GM12878 (cell line): ENCODE results near the gene HRNR. TPM values are rescaled to one million over a fixed set of nuclear protein-coding genes. Genes with fewer than 3 reads are reported as not detected.
A peak's percentile ranks its signal among the peaks of the same experiment; 100 is the strongest.
"Not testable (repeated sequence)": the region's sequence is repeated elsewhere in the genome, so short reads cannot be mapped to it uniquely, and the experiment has no call there.

Source experiments
- ATAC-seq: fragments of 200-7000 bp; cut with Tn5 transposase; 3 replicates; pipeline ENCODE4 v1.9.1; 2020; ENCODE audit warnings: mild to moderate bottlenecking, moderate library complexity
- BruUV-seq: library from RNA; stranded (reverse); fragments of 400-500 nt; replicated peaks from 2 replicates; lab custom pipeline; 2021; lab: Mats Ljungman, UMichigan
- CTCF ChIA-PET: fragments of 300-600 bp; sonication (Branson Sonifier 250); formaldehyde crosslinking; extraction: SDS; loops from one replicate; lab custom pipeline; 2021; ENCODE audit warnings: inconsistent platforms; lab: Yijun Ruan, JAX
- POLR2A ChIA-PET: fragments of 350-600 bp; formaldehyde crosslinking; extraction: SDS; loops from one replicate; lab custom pipeline; 2021; ENCODE audit warnings: inconsistent platforms; lab: Charles Lee
- RAD21 ChIA-PET: fragments of 300-600 bp; sonication (Branson Sonifier 250); formaldehyde crosslinking; loops from one replicate; lab custom pipeline; 2023; ENCODE audit warnings: antibody characterized with exemption; ENCODE audit not compliant: unreplicated experiment; lab: Charles Lee
- SMC1A ChIA-PET: fragments of 300-600 bp; sonication (Branson Sonifier 250); formaldehyde crosslinking; loops from one replicate; lab custom pipeline; 2023; ENCODE audit not compliant: unreplicated experiment, uncharacterized antibody; lab: Charles Lee
- DNase-seq: peaks from one replicate; pipeline ENCODE4 v3.0.0-alpha.2; 2011; ENCODE audit warnings: low read depth, low spot score
- FAIRE-seq: peaks from 3 replicates; lab custom pipeline; 2011; peaks lifted over from hg19 to GRCh38; lab: Jason Lieb, UNC
- H2AFZ ChIP-seq: 2 replicates; pipeline ENCODE4 v1.6.0; 2011; ENCODE audit warnings: low read depth, low read length, control low read depth; ENCODE audit not compliant: control insufficient read depth
- H3K27ac ChIP-seq: 2 replicates; pipeline ENCODE4 v1.5.1; 2011; ENCODE audit warnings: control low read depth; ENCODE audit not compliant: control insufficient read depth, insufficient read depth
- H3K27me3 ChIP-seq, 2 experiments: replicated peaks in 1 of 2; 2 replicates each; pipeline versions ENCODE4 v1.6.0 to v1.6.1; 2011; ENCODE audit warnings: low read length in 1 of 2; ENCODE audit not compliant: control insufficient read depth in 2 of 2, insufficient read depth in 2 of 2
- H3K36me3 ChIP-seq, 2 experiments: 2 replicates each; pipeline ENCODE4 v1.5.1; 2011; ENCODE audit warnings: low read length in 1 of 2; ENCODE audit not compliant: control insufficient read depth in 2 of 2, insufficient read depth in 2 of 2
- H3K4me1 ChIP-seq: 2 replicates; pipeline ENCODE4 v1.6.1; 2011; ENCODE audit warnings: mild to moderate bottlenecking, low read length, moderate library complexity, mixed read lengths; ENCODE audit not compliant: control insufficient read depth, insufficient read depth
- H3K4me2 ChIP-seq: 2 replicates; pipeline ENCODE4 v1.6.0; 2011; ENCODE audit warnings: control low read depth; ENCODE audit not compliant: control insufficient read depth, insufficient read depth
- H3K4me3 ChIP-seq: fragments of 200-600 bp; sonication (generic); 2 replicates; pipeline ENCODE4 v1.5.1; 2016
- H3K79me2 ChIP-seq: 2 replicates; pipeline ENCODE4 v1.6.0; 2011; ENCODE audit warnings: low read length; ENCODE audit not compliant: control insufficient read depth, insufficient read depth
- H3K9ac ChIP-seq: 2 replicates; pipeline ENCODE4 v1.8.0; 2011; ENCODE audit warnings: low read length, control low read depth, mixed read lengths; ENCODE audit not compliant: control insufficient read depth, insufficient read depth
- H3K9me3 ChIP-seq: replicated peaks from 3 replicates; pipeline ENCODE4 v1.5.1; 2011; ENCODE audit warnings: mild to moderate bottlenecking, low read length; ENCODE audit not compliant: control insufficient read depth, insufficient read depth
- H4K20me1 ChIP-seq: 2 replicates; pipeline ENCODE4 v1.6.0; 2011; ENCODE audit not compliant: control insufficient read depth, insufficient read depth
- SPI1 ChIP-seq: IDR thresholded peaks from 2 replicates; pipeline ENCODE4 v1.6.1; 2011; ENCODE audit warnings: low read depth, mild to moderate bottlenecking, low read length, moderate library complexity, borderline replicate concordance; ENCODE audit not compliant: insufficient read depth
- ZSCAN29 ChIP-seq: fragments of 450-650 bp; IDR thresholded peaks from 2 replicates; pipeline ENCODE4 v1.6.1; 2017; ENCODE audit warnings: mild to moderate bottlenecking, moderate library complexity
- WGBS: methylation state at CpG from one replicate; pipeline ENCODE4 v1.1.6; 2016; ENCODE audit warnings: low lambda C conversion rate; ENCODE audit not compliant: insufficient replicate concordance, insufficient coverage; ENCODE audit errors: missing lambda C conversion rate; 5-methylcytosine and 5-hydroxymethylcytosine counted together
- in situ Hi-C: fragments of 300-500 bp; cut with MboI; formaldehyde crosslinking; loops from 9 replicates; pipeline ENCODE4 v1.14.3; 2018; ENCODE audit warnings: mixed read lengths
- intact Hi-C: fragments of 100-400 bp; cut with micrococcal nuclease; formaldehyde crosslinking; loops from one replicate; pipeline ENCODE4 v1.14.2; 2022; ENCODE audit not compliant: unreplicated experiment
- polyA plus RNA-seq, 11 experiments: library from polyadenylated mRNA; depleted of rRNA in 4 of 11; unstranded in 6 of 11; stranded (reverse) in 5 of 11; fragments of >200 nt; fragmentation: Nextera tagmentation in 4 of 11; fragmentation: Illumina TruSeq in 1 of 11; extraction: Ambion mirVana in 4 of 11; extraction: Trizol in 1 of 11; gene quantifications; 1 replicate in 1 of 11; 2 replicates in 10 of 11; pipeline versions ENCODE4 v1.2.1 to v1.2.3, GENCODE V29; 2011 to 2016; ENCODE audit warnings: inconsistent platforms in 2 of 11, missing spikeins in 2 of 11, low read depth in 1 of 11
- total RNA-seq, 4 experiments: library from RNA; depleted of rRNA in 3 of 4; stranded (reverse); fragments of >200 nt in 3 of 4; fragmentation: Illumina TruSeq in 1 of 4; extraction: Trizol in 1 of 4; gene quantifications; 2 replicates each; pipeline versions ENCODE4 v1.2.1 to v1.2.3, GENCODE V29; 2013 to 2021

HRNR gene
- total and polyA plus RNA-seq, 10 of the 15 experiments (the other 5 are each of a cell fraction or from before 2014, with no cell fraction given), result not detected

DNA sequence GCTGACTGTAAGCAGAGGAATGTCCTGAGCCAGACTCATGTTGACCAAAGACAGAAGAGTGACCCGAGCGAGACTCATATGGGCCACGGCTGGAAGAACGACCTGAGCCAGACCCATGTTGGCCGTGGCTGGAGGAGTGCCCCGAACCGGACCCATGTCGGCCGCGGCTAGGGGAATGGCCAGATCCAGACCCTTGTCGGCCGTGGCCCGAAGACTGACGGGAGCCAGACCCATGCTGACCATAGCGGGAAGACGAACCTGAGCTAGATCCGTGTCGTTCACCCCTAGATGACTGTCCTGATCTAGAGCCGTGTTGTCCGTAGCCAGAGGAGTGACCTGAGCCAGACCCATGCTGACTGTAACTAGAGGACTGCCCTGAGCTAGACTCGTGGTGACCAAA lies 9.1 kb downstream of the HRNR start:
- H3K79me2 ChIP-seq, H3K4me1 ChIP-seq, CTCF ChIA-PET, BruUV-seq, H4K20me1 ChIP-seq, H2AFZ ChIP-seq, H3K36me3 ChIP-seq, H3K9ac ChIP-seq, intact Hi-C loops, FAIRE-seq, H3K9me3 ChIP-seq, DNase-seq, POLR2A ChIA-PET, RAD21 ChIA-PET, in situ Hi-C loops, H3K27me3 ChIP-seq, H3K27ac ChIP-seq, H3K4me2 ChIP-seq, H3K4me3 ChIP-seq, SMC1A ChIA-PET, ATAC-seq: not testable (repeated sequence)
- WGBS, result 77% methylated on average over 17 of the region's 21 CpGs

DNA sequence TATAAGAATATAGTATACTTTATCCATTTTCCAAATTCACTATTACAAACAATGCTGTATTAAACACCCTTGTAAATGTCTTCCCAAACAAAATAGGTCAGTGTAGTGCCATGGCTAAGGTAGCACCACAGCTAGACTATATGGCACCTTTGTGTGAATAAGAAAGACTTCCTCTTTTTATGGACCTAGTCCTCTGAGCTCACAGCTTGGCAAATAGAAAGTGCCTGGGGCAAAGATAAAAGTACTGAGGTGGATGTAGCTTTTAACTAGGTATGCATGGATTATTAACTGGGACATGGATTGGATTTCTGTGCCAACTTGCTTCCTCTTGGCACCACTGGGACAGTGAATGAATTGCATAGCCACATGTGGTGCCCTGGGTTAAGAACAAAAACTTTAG lies 25.0 kb downstream of the HRNR start:
- Histone ChIP-seq H3K4me1 (no peaks in the 10 kb centered on the region), H2AFZ (no peak overlapping the region), H3K4me3 (no peak overlapping the region), H3K79me2 (no peaks in the 10 kb centered on the region), H3K36me3 (no peaks in the 10 kb centered on the region), H3K27ac (no peak overlapping the region), H3K4me2 (no peak overlapping the region), H3K27me3 (no peaks in the 10 kb centered on the region), H4K20me1 (no peaks in the 10 kb centered on the region), H3K9me3 (no peaks in the 10 kb centered on the region), H3K9ac (no peak overlapping the region)
- ChIA-PET POLR2A (no interaction called here), SMC1A (interaction anchor here (1.7 kb wide), 1 partner anchor 13 kb away, joined by 3 read pairs; no protein-coding TSS in a partner anchor), CTCF (interaction anchor here (1.1 to 1.8 kb wide), 5 partner anchors 13 to 261 kb away, joined by 3 to 6 read pairs (median 4); no protein-coding TSS in a partner anchor), RAD21 (no interaction called here)
- ATAC-seq (no peak), FAIRE-seq (no peak), DNase-seq (no peak)
- intact Hi-C loops, result no loop called here
- TF ChIP-seq ZSCAN29 (no peak), SPI1 (peak; percentile 52; the same call in 1 of the 2 replicates)
- no TSS peak for BruUV-seq
- in situ Hi-C loops, result no loop called here
